ENCODE data around the gene SEC31A.
"Not testable (repeated sequence)": the region's sequence is repeated elsewhere in the genome, so short reads cannot be mapped to it uniquely, and the experiment has no call there.

Gene SEC31A

GRCh38 chr4:82890901-82891706 is at the start of gene SEC31A:
Gene SEC31A (minus strand): TSS chr4:82891153. CDS start chr4:82881936, 9,217 bp downstream.
- Mint-ChIP-seq H3K27ac (peak within 1 kb of the TSS; percentile 93), H3K27me3 (no peaks in the 10 kb centered on the region), H3K4me3 (peak within 1 kb of the TSS; percentile 84), H3K36me3 (peaks cover 31% of the 10 kb centered on the region), H3K4me1 (peaks cover 46% of the 10 kb centered on the region), H3K9me3 (no peaks in the 10 kb centered on the region)
- CTCF ChIA-PET, result interaction anchor here (1.3 to 1.6 kb wide), 2 partner anchors 24 to 39 kb away, joined by 3 to 4 read pairs; no protein-coding TSS in a partner anchor
- DNase-seq, result peak; percentile 98

- Mint-ChIP-seq H3K27me3 (no peaks in the 10 kb centered on the region), H3K36me3 (peaks cover 58% of the 10 kb centered on the region)
Observed at GRCh38 chr4:82939414-82939813, 48.5 kb upstream of the SEC31A start.

GRCh38 chr4:82934441-82934840 is 43.5 kb upstream of the SEC31A start:
- H3K9me3 Mint-ChIP-seq, result no peaks in the 10 kb centered on the region
- H3K36me3 Mint-ChIP-seq, result peaks cover 57% of the 10 kb centered on the region
- CTCF ChIA-PET, result no interaction called here
- no peak overlapping the region for H3K27ac Mint-ChIP-seq
- H3K4me3 Mint-ChIP-seq, result no peak overlapping the region
- no peak for DNase-seq
- H3K4me1 Mint-ChIP-seq, result no peaks in the 10 kb centered on the region
- H3K27me3 Mint-ChIP-seq, result no peaks in the 10 kb centered on the region

More at GRCh38 chr4:82939414-82939813, 48.5 kb upstream of the SEC31A start:
- CTCF ChIA-PET, result interaction anchor here (1.0 kb wide), 1 partner anchor 87 kb away, joined by 3 read pairs; no protein-coding TSS in a partner anchor
- Mint-ChIP-seq H3K4me3 (no peak overlapping the region), H3K27ac (no peak overlapping the region), H3K9me3 (no peaks in the 10 kb centered on the region), H3K4me1 (no peaks in the 10 kb centered on the region)
- DNase-seq, result no peak

- H3K4me3 Mint-ChIP-seq, result no peak overlapping the region
- H3K36me3 Mint-ChIP-seq, result peaks cover 46% of the 10 kb centered on the region
- H3K27ac Mint-ChIP-seq, result no peak overlapping the region
- CTCF ChIA-PET, result no interaction called here
- DNase-seq, result no peak
- no peaks in the 10 kb centered on the region for H3K27me3 Mint-ChIP-seq
- no peaks in the 10 kb centered on the region for H3K4me1 Mint-ChIP-seq
- no peaks in the 10 kb centered on the region for H3K9me3 Mint-ChIP-seq
Observed at GRCh38 chr4:82930848-82931755, 40.1 kb upstream of the SEC31A start.

GRCh38 chr4:82921795-82922194 is 30.8 kb upstream of the SEC31A start:
- Mint-ChIP-seq H3K36me3 (peaks cover 19% of the 10 kb centered on the region), H3K9me3 (no peaks in the 10 kb centered on the region), H3K27ac (no peak overlapping the region), H3K4me1 (no peaks in the 10 kb centered on the region), H3K27me3 (no peaks in the 10 kb centered on the region), H3K4me3 (no peak overlapping the region)
- no peak for DNase-seq
- CTCF ChIA-PET, result interaction anchor here (1.1 kb wide), 1 partner anchor 32 kb away, joined by 3 read pairs; no protein-coding TSS in a partner anchor

- H3K9me3 Mint-ChIP-seq, result no peaks in the 10 kb centered on the region
- no peaks in the 10 kb centered on the region for H3K4me1 Mint-ChIP-seq
- CTCF ChIA-PET, result no interaction called here
- no peak overlapping the region for H3K27ac Mint-ChIP-seq
- no peak overlapping the region for H3K4me3 Mint-ChIP-seq
- H3K27me3 Mint-ChIP-seq, result no peaks in the 10 kb centered on the region
- DNase-seq, result no peak
- H3K36me3 Mint-ChIP-seq, result peaks cover 25% of the 10 kb centered on the region
Observed at GRCh38 chr4:82919386-82919785, 28.4 kb upstream of the SEC31A start.

- CTCF ChIA-PET, result no interaction called here
- H3K36me3 Mint-ChIP-seq, result peaks cover 22% of the 10 kb centered on the region
- no peaks in the 10 kb centered on the region for H3K4me1 Mint-ChIP-seq
- no peak overlapping the region for H3K27ac Mint-ChIP-seq
- H3K9me3 Mint-ChIP-seq, result no peaks in the 10 kb centered on the region
- no peaks in the 10 kb centered on the region for H3K27me3 Mint-ChIP-seq
- no peak overlapping the region for H3K4me3 Mint-ChIP-seq
- DNase-seq, result no peak
Observed at GRCh38 chr4:82918091-82918490, 27.1 kb upstream of the SEC31A start.

- peaks cover 24% of the 10 kb centered on the region for H3K36me3 Mint-ChIP-seq
- H3K27me3 Mint-ChIP-seq, DNase-seq, H3K9me3 Mint-ChIP-seq, H3K27ac Mint-ChIP-seq, CTCF ChIA-PET, H3K4me3 Mint-ChIP-seq, H3K4me1 Mint-ChIP-seq: not testable (repeated sequence)
Observed at GRCh38 chr4:82913968-82914367, 23.0 kb upstream of the SEC31A start.

- no peaks in the 10 kb centered on the region for H3K27me3 Mint-ChIP-seq
- H3K36me3 Mint-ChIP-seq, result peaks cover 23% of the 10 kb centered on the region
- H3K4me3 Mint-ChIP-seq, result no peak overlapping the region
- DNase-seq, result no peak
- no peak overlapping the region for H3K27ac Mint-ChIP-seq
- H3K4me1 Mint-ChIP-seq, result no peaks in the 10 kb centered on the region
- CTCF ChIA-PET, result no interaction called here
- H3K9me3 Mint-ChIP-seq, result no peaks in the 10 kb centered on the region
Observed at GRCh38 chr4:82913305-82913704, 22.4 kb upstream of the SEC31A start.

- CTCF ChIA-PET, result no interaction called here
- no peak for DNase-seq
- no peaks in the 10 kb centered on the region for H3K9me3 Mint-ChIP-seq
- peaks cover 9% of the 10 kb centered on the region for H3K36me3 Mint-ChIP-seq
- no peak overlapping the region for H3K4me3 Mint-ChIP-seq
- no peaks in the 10 kb centered on the region for H3K27me3 Mint-ChIP-seq
- no peak overlapping the region for H3K27ac Mint-ChIP-seq
- H3K4me1 Mint-ChIP-seq, result peaks cover 17% of the 10 kb centered on the region
Observed at GRCh38 chr4:82909326-82909725, 18.4 kb upstream of the SEC31A start.

GRCh38 chr4:82906469-82906868 is 15.5 kb upstream of the SEC31A start:
- H3K9me3 Mint-ChIP-seq, result no peaks in the 10 kb centered on the region
- no peak for DNase-seq
- no peaks in the 10 kb centered on the region for H3K27me3 Mint-ChIP-seq
- H3K4me1 Mint-ChIP-seq, result peaks cover 30% of the 10 kb centered on the region
- CTCF ChIA-PET, result no interaction called here
- no peak overlapping the region for H3K4me3 Mint-ChIP-seq
- H3K27ac Mint-ChIP-seq, result no peak overlapping the region
- peaks cover 10% of the 10 kb centered on the region for H3K36me3 Mint-ChIP-seq

GRCh38 chr4:82905205-82905604 is 14.3 kb upstream of the SEC31A start:
- H3K27ac Mint-ChIP-seq, result peak overlapping the region; percentile 21
- DNase-seq, result peak; percentile 58
- H3K4me3 Mint-ChIP-seq, result no peak overlapping the region

GRCh38 chr4:82903737-82904136 is 12.8 kb upstream of the SEC31A start:
- Mint-ChIP-seq H3K4me3 (no peak overlapping the region), H3K36me3 (peaks cover 5% of the 10 kb centered on the region), H3K27ac (no peak overlapping the region), H3K27me3 (no peaks in the 10 kb centered on the region), H3K4me1 (peaks cover 30% of the 10 kb centered on the region), H3K9me3 (no peaks in the 10 kb centered on the region)
- no peak for DNase-seq
- CTCF ChIA-PET, result interaction anchor here (0.7 kb wide), 1 partner anchor 25 kb away, joined by 3 read pairs; no protein-coding TSS in a partner anchor

More at GRCh38 chr4:82905205-82905604, 14.3 kb upstream of the SEC31A start:
- Mint-ChIP-seq H3K9me3 (no peaks in the 10 kb centered on the region), H3K36me3 (peaks cover 5% of the 10 kb centered on the region), H3K4me1 (peaks cover 30% of the 10 kb centered on the region), H3K27me3 (no peaks in the 10 kb centered on the region)
- CTCF ChIA-PET, result interaction anchor here (1.0 kb wide), 1 partner anchor 206 kb away, joined by 3 read pairs; no protein-coding TSS in a partner anchor

- CTCF ChIA-PET, result no interaction called here
Observed at GRCh38 chr4:82901183-82901718, 10.3 kb upstream of the SEC31A start.

More at GRCh38 chr4:82901183-82901718, 10.3 kb upstream of the SEC31A start:
- no peak for DNase-seq
- Mint-ChIP-seq H3K27ac (no peak overlapping the region), H3K4me1 (peaks cover 36% of the 10 kb centered on the region), H3K4me3 (no peak overlapping the region), H3K36me3 (peaks cover 15% of the 10 kb centered on the region), H3K27me3 (no peaks in the 10 kb centered on the region), H3K9me3 (no peaks in the 10 kb centered on the region)

Data from activated naive CD4-positive, alpha-beta T cell treated with anti-CD3 and anti-CD28 coated beads, Interleukin-2, amount 10 ng/mL, durations not matched to agents 7 days and 5 days (primary cell).